CD4-positive, alpha-beta T cell treated with Interleukin-17A for 4 hours (primary cell): Measurements from ENCODE around the gene GADD45G.

Experiments used
- DNase-seq: peaks from one replicate; pipeline ENCODE4 v3.0.0-alpha.2; 2020; ENCODE audit warnings: mixed read lengths

GADD45G gene

GRCh38 chr9:89592963-89593726 is 11.7 kb upstream of the GADD45G start:
- DNase-seq: no peak

- DNase-seq: peak; percentile 72
Measured at GRCh38 chr9:89593727-89594427, 10.9 kb upstream of the GADD45G start.

- no peak for DNase-seq
Measured at GRCh38 chr9:89594811-89595550, 9.8 kb upstream of the GADD45G start.

- no peak for DNase-seq
Measured at GRCh38 chr9:89595646-89596045, 9.2 kb upstream of the GADD45G start.

GRCh38 chr9:89596937-89597555 is 7.8 kb upstream of the GADD45G start:
- DNase-seq: no peak

- peak; percentile 59 for DNase-seq
Measured at GRCh38 chr9:89597711-89598362, 7.0 kb upstream of the GADD45G start.

- no peak for DNase-seq
Measured at GRCh38 chr9:89598363-89598713, 6.5 kb upstream of the GADD45G start.

- no peak for DNase-seq
Measured at GRCh38 chr9:89598926-89599325, 5.9 kb upstream of the GADD45G start.

GRCh38 chr9:89600831-89601230 is 4.0 kb upstream of the GADD45G start:
- DNase-seq: no peak

- DNase-seq: no peak
Measured at GRCh38 chr9:89601306-89601705, 3.5 kb upstream of the GADD45G start.

GRCh38 chr9:89601856-89602562 is 2.8 kb upstream of the GADD45G start:
- DNase-seq: no peak

GRCh38 chr9:89602978-89603766 is 1.6 kb upstream of the GADD45G start:
- peak; percentile 94 for DNase-seq

- DNase-seq: peak; percentile 60
Measured at GRCh38 chr9:89603767-89604665, 796 bp upstream of the GADD45G start.

GRCh38 chr9:89605465-89606048 is 745 bp downstream of the GADD45G start:
- peak; percentile 67 for DNase-seq

- peak; percentile 52 for DNase-seq
Measured at GRCh38 chr9:89606049-89606623, 1.3 kb downstream of the GADD45G start.

GRCh38 chr9:89606624-89607311 is 2.0 kb downstream of the GADD45G start:
- peak; percentile 40 for DNase-seq

- DNase-seq: no peak
Measured at GRCh38 chr9:89608641-89609335, 4.0 kb downstream of the GADD45G start.

- DNase-seq: no peak
Measured at GRCh38 chr9:89609426-89610006, 4.7 kb downstream of the GADD45G start.
